ENCODE measurements around the gene CELA1. TPM values are rescaled to one million over a fixed set of nuclear protein-coding genes. Genes with fewer than 3 reads are reported as not detected.

Gene CELA1
- total and polyA plus RNA-seq, 2 of the 13 experiments (the other 11 are each of a cell fraction or from before 2014, with no cell fraction given) = not detected

DNA sequence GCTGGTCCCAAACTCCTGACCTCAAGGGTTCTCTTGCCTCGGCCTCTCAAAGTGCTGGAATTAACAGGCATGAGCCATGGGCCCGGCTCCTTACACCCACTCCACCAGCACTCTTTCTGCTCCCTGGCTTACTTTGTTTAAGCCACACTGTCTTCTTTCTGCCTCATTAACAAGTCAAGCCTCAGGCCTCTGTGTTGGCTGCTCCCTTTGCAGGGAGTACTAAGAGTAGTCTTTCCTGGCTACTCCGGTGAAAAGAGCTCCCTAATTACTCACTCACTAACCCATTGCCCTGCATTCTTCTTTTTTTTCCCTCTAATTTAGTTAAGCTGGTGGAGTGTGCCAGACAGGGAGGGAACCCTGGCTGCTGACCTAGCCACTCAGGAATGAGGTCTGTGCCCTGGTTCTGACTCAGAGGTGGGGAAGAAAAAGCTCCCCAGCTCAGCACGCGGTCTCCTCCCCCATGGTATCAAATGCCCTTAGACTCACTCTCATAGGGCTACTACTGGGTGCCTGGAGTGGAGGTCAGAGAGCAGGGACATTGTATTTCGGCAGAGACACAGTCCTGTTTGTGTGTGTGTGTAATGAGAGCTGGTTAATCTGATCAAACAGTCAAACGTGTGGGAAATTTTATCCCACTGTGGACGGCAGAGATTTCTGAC, 24.9 kb upstream of the CELA1 start (continued):
- TF ChIP-seq PCBP1 (IDR thresholded peaks at IDR 0.05; ENCODE audit: borderline replicate concordance, low read depth, low read length) (no peak), ZNF777 (CRISPR knock-in tag; IDR thresholded peaks at IDR 0.05) (no peak), JUN (CRISPR knock-in tag; IDR thresholded peaks at IDR 0.05) (peak; percentile 84), RFXAP (CRISPR knock-in tag; IDR thresholded peaks at IDR 0.05; ENCODE audit: borderline replicate concordance) (no peak), MAFG (CRISPR knock-in tag; IDR thresholded peaks at IDR 0.05) (no peak), SALL1 (CRISPR knock-in tag; IDR thresholded peaks at IDR 0.05) (peak; percentile 55; the same call in 1 of the 2 replicates), CHCHD3 (CRISPR knock-in tag; IDR thresholded peaks at IDR 0.05) (no peak), PHF21A (CRISPR knock-in tag; IDR thresholded peaks at IDR 0.05) (peak; percentile 64), ISX (CRISPR knock-in tag; conservative IDR thresholded peaks at IDR 0.05) (no peak), CC2D1A (CRISPR knock-in tag; IDR thresholded peaks at IDR 0.05) (no peak), ZNF180 (CRISPR knock-in tag; IDR thresholded peaks at IDR 0.05; ENCODE audit: borderline replicate concordance, low read depth) (no peak), FOXA3 (CRISPR knock-in tag; IDR thresholded peaks at IDR 0.05) (no peak), ZNF598 (CRISPR knock-in tag; IDR thresholded peaks at IDR 0.05; ENCODE audit: borderline replicate concordance) (no peak), SIN3A (IDR thresholded peaks at IDR 0.05; ENCODE audit: borderline replicate concordance, low read depth, low read length) (no peak), ZNF766 (CRISPR knock-in tag; IDR thresholded peaks at IDR 0.05; ENCODE audit: borderline replicate concordance) (no peak), ZNF7 (CRISPR knock-in tag; IDR thresholded peaks at IDR 0.05) (no peak)
- TF ChIP-seq, protein P1, sequence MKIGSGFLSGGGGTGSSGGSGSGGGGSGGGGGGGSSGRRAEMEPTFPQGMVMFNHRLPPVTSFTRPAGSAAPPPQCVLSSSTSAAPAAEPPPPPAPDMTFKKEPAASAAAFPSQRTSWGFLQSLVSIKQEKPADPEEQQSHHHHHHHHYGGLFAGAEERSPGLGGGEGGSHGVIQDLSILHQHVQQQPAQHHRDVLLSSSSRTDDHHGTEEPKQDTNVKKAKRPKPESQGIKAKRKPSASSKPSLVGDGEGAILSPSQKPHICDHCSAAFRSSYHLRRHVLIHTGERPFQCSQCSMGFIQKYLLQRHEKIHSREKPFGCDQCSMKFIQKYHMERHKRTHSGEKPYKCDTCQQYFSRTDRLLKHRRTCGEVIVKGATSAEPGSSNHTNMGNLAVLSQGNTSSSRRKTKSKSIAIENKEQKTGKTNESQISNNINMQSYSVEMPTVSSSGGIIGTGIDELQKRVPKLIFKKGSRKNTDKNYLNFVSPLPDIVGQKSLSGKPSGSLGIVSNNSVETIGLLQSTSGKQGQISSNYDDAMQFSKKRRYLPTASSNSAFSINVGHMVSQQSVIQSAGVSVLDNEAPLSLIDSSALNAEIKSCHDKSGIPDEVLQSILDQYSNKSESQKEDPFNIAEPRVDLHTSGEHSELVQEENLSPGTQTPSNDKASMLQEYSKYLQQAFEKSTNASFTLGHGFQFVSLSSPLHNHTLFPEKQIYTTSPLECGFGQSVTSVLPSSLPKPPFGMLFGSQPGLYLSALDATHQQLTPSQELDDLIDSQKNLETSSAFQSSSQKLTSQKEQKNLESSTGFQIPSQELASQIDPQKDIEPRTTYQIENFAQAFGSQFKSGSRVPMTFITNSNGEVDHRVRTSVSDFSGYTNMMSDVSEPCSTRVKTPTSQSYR (CRISPR knock-in tag; IDR thresholded peaks at IDR 0.05; ENCODE audit: borderline replicate concordance) = peak; percentile 42; the same call in 1 of the 2 replicates
- TF ChIP-seq, protein P2, sequence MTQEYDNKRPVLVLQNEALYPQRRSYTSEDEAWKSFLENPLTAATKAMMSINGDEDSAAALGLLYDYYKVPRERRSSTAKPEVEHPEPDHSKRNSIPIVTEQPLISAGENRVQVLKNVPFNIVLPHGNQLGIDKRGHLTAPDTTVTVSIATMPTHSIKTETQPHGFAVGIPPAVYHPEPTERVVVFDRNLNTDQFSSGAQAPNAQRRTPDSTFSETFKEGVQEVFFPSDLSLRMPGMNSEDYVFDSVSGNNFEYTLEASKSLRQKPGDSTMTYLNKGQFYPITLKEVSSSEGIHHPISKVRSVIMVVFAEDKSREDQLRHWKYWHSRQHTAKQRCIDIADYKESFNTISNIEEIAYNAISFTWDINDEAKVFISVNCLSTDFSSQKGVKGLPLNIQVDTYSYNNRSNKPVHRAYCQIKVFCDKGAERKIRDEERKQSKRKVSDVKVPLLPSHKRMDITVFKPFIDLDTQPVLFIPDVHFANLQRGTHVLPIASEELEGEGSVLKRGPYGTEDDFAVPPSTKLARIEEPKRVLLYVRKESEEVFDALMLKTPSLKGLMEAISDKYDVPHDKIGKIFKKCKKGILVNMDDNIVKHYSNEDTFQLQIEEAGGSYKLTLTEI (CRISPR knock-in tag; conservative IDR thresholded peaks at IDR 0.05) = no peak
- TF ChIP-seq, protein P3, sequence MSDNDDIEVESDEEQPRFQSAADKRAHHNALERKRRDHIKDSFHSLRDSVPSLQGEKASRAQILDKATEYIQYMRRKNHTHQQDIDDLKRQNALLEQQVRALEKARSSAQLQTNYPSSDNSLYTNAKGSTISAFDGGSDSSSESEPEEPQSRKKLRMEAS (IDR thresholded peaks at IDR 0.05) = peak; percentile 50
- TF ChIP-seq, protein P4, sequence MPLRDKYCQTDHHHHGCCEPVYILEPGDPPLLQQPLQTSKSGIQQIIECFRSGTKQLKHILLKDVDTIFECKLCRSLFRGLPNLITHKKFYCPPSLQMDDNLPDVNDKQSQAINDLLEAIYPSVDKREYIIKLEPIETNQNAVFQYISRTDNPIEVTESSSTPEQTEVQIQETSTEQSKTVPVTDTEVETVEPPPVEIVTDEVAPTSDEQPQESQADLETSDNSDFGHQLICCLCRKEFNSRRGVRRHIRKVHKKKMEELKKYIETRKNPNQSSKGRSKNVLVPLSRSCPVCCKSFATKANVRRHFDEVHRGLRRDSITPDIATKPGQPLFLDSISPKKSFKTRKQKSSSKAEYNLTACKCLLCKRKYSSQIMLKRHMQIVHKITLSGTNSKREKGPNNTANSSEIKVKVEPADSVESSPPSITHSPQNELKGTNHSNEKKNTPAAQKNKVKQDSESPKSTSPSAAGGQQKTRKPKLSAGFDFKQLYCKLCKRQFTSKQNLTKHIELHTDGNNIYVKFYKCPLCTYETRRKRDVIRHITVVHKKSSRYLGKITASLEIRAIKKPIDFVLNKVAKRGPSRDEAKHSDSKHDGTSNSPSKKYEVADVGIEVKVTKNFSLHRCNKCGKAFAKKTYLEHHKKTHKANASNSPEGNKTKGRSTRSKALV (CRISPR knock-in tag; IDR thresholded peaks at IDR 0.05) = 0 out of 2 replicates have a peak, but pooled peaks have one; percentile 32
- TF ChIP-seq, protein P5, sequence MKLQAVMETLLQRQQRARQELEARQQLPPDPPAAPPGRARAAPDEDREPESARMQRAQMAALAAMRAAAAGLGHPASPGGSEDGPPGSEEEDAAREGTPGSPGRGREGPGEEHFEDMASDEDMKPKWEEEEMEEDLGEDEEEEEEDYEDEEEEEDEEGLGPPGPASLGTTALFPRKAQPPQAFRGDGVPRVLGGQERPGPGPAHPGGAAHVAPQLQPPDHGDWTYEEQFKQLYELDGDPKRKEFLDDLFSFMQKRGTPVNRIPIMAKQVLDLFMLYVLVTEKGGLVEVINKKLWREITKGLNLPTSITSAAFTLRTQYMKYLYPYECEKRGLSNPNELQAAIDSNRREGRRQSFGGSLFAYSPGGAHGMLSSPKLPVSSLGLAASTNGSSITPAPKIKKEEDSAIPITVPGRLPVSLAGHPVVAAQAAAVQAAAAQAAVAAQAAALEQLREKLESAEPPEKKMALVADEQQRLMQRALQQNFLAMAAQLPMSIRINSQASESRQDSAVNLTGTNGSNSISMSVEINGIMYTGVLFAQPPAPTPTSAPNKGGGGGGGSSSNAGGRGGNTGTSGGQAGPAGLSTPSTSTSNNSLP (IDR thresholded peaks at IDR 0.05; ENCODE audit: low read depth, low read length) = peak; percentile 37; the same call in 1 of the 2 replicates

Data from HepG2 (cell line).